Umbilical cord (tissue), 2 donors: ENCODE data around the gene ATAD5. TPM values are rescaled to one million over a fixed set of nuclear protein-coding genes. Genes with fewer than 3 reads are reported as not detected.

ENCODE experiments used
- DNase-seq: peaks from one replicate; pipeline ENCODE4 v3.0.0-alpha.2; 2015; ENCODE audit warnings: low spot score
- total RNA-seq: library from RNA; depleted of rRNA; stranded (reverse); fragments of >200 nt; gene quantifications from one replicate; pipeline ENCODE4 v1.2.3, GENCODE V29; 2014; ENCODE audit warnings: low replicate concordance; ENCODE audit not compliant: insufficient read depth

The ATAD5 gene
- total RNA-seq, 1 donor from 2014 or later = 5.8 TPM

DNA sequence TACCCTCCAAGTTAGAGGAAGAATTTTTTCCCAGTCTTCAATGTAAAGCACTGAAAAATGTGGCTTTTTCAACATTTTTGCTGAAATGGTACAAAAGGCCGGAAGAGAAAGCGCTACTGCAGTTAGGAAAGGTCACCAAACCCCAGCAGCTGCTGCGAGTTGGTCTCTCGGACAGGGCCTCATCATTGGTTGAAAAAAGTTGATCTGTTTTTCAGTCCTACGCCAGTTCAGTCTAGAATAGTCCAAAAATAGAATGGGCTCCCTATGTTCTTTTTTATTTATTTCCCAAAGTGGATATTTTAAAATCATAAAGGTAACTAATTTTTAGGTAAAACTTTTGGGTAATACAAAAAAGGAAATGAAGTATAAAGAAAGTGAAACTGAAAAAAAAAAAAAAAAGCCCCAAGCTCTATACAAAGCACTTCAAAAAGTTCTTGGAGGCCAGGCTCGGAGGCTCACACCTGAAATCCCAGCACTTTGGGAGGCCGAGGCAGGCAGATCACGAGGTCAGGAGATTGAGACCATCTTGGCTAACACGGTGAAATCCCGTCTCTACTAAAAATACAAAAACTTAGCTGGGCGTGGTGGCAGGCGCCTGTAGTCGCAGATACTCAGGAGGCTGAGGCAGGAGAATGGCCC, 107.4 kb downstream of the ATAD5 start:
- no peak for DNase-seq

DNA sequence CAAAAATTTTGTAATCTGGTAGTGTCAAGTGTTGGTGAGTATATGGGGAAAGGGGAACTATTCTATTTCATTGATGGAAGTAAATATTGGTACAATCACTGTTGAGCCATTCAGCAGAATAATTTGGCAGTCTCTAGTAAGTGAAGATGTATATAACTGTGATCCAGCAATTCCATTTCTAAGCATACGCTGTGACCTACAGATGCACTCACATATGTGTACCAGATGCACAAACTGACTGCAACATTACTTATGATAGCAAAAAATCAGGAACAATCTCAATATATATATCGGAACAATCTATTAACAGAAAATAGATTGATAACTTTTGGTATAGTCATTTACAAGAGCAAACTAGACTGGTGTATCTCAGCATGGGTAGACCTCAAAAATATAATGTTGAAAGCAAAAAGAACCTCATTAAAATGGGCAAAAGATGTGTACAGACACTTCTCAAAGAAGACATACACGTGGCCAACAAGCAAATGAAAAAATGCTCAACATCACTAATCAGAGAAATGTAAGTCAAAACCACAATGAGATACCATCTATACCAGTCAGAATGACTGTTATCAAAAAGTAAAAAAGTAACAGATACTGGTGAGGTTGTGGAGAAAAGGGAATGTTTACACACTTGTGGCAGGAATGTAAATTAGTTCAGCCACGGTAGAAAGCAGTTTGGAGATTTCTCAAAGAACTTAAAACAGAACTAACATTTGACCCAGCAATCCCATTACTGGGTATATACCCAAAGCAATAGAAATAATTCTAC, 110.7 kb downstream of the ATAD5 start:
- no peak for DNase-seq

Other genes starting within 250 kb of the ATAD5 start
- 4.6 TPM for gene CRLF3, start 7.3 kb upstream of the ATAD5 start, total RNA-seq
- 23.8 TPM for gene TEFM, start 74.3 kb downstream of the ATAD5 start, total RNA-seq
- 62.4 TPM for gene ADAP2, start 90.0 kb downstream of the ATAD5 start, total RNA-seq
- 14.0 TPM for gene RNF135, start 139.1 kb downstream of the ATAD5 start, total RNA-seq